ENCODE measurements around the gene GJA4. TPM values are rescaled to one million over a fixed set of nuclear protein-coding genes. Genes with fewer than 3 reads are reported as not detected.

GJA4 gene
- total and polyA plus RNA-seq, 2 donors (not counting 1 experiment from before 2014, with no cell fraction given): not detected

GRCh38 chr1:34842073-34842472 is 49.3 kb downstream of the GJA4 start:
- Mint-ChIP-seq H3K4me3 (no peak overlapping the region), H3K27ac (no peak overlapping the region), H3K4me1 (no peaks in the 10 kb centered on the region), H3K27me3 (no peaks in the 10 kb centered on the region), H3K9me3 (ENCODE audit: insufficient read depth) (no peaks in the 10 kb centered on the region)
- 88% methylated on average over 1 of the region's 3 CpGs for WGBS (ENCODE audit: insufficient coverage)
- H3K4me1 ChIP-seq (ENCODE audit: control insufficient read depth in 2 of 2, insufficient read depth in 2 of 2, low read length in 2 of 2): no peaks in the 10 kb centered on the region
- no peak overlapping the region for H3K4me2 ChIP-seq (replicated peaks; ENCODE audit: low read depth, low read length, poor library complexity, severe bottlenecking)
- no peak overlapping the region for H3K9ac ChIP-seq (ENCODE audit: low read length)
- no peak overlapping the region for H3K27ac ChIP-seq (ENCODE audit: low read length in 2 of 2)
- ATAC-seq (ENCODE audit: low read depth): no peak
- DNase-seq: no peak
- no peak overlapping the region for H3K4me3 ChIP-seq (ENCODE audit: control extremely low read depth in 1 of 5, extremely low read depth in 1 of 5, insufficient read depth in 1 of 5, low read depth in 2 of 5, low read length in 4 of 5)
- H4K20me1 ChIP-seq (ENCODE audit: control insufficient read depth, insufficient read depth, low read length, poor library complexity, severe bottlenecking): peaks cover 19% of the 10 kb centered on the region
- no peak for TF ChIP-seq EZH2 (IDR thresholded peaks at IDR 0.05; ENCODE audit: borderline replicate concordance, insufficient read depth, low read depth, low read length, poor library complexity, severe bottlenecking)
- no peak for TF ChIP-seq CTCF (IDR thresholded peaks at IDR 0.05)
- ChIA-PET POLR2A (no interaction called here), CTCF (no interaction called here)
- no peaks in the 10 kb centered on the region for H3K9me3 ChIP-seq (ENCODE audit: control extremely low read depth in 1 of 3, control insufficient read depth in 2 of 3, insufficient read depth in 1 of 3, low read length in 2 of 3)
- H3K79me2 ChIP-seq (ENCODE audit: control insufficient read depth, insufficient read depth, low read length): peaks cover 19% of the 10 kb centered on the region
- peaks cover 0 to 2% of the 10 kb centered on the region in 2 experiments for H3K36me3 ChIP-seq (replicated peaks in 1 of 2; ENCODE audit: control extremely low read depth in 1 of 2, control insufficient read depth in 1 of 2, extremely low read depth in 1 of 2, insufficient read depth in 2 of 2, low read length in 1 of 2)
- no peak overlapping the region for H2AFZ ChIP-seq (ENCODE audit: insufficient read depth, low read depth, low read length, poor library complexity, severe bottlenecking)
- intact Hi-C loops (cut with micrococcal nuclease): no loop called here
- H3K27me3 ChIP-seq (replicated peaks in 1 of 4; ENCODE audit: control extremely low read depth in 1 of 4, control insufficient read depth in 3 of 4, insufficient read depth in 4 of 4, low read length in 3 of 4): no peaks in the 10 kb centered on the region

- no peak overlapping the region for H3K9ac ChIP-seq (ENCODE audit: low read length)
- no peaks in the 10 kb centered on the region for H3K27me3 ChIP-seq (replicated peaks in 1 of 4; ENCODE audit: control extremely low read depth in 1 of 4, control insufficient read depth in 3 of 4, insufficient read depth in 4 of 4, low read length in 3 of 4)
- no peaks in the 10 kb centered on the region for H3K4me1 Mint-ChIP-seq
- ChIA-PET POLR2A (no interaction called here), CTCF (interaction anchor here (1.6 kb wide), 1 partner anchor 11 kb away, joined by 3 read pairs; no protein-coding TSS in a partner anchor)
- 80% methylated on average over 3 of the region's 4 CpGs for WGBS (ENCODE audit: insufficient coverage)
- no peak for DNase-seq
- TF ChIP-seq EZH2 (IDR thresholded peaks at IDR 0.05; ENCODE audit: borderline replicate concordance, insufficient read depth, low read depth, low read length, poor library complexity, severe bottlenecking) (no peak), CTCF (IDR thresholded peaks at IDR 0.05) (no peak)
- no peak overlapping the region for H3K27ac ChIP-seq (ENCODE audit: low read length in 2 of 2)
- H3K27ac Mint-ChIP-seq: no peak overlapping the region
- H3K27me3 Mint-ChIP-seq: no peaks in the 10 kb centered on the region
- H3K79me2 ChIP-seq (ENCODE audit: control insufficient read depth, insufficient read depth, low read length): peaks cover 28% of the 10 kb centered on the region
- no peaks in the 10 kb centered on the region for H3K9me3 ChIP-seq (ENCODE audit: control extremely low read depth in 1 of 3, control insufficient read depth in 2 of 3, insufficient read depth in 1 of 3, low read length in 2 of 3)
- H3K4me1 ChIP-seq (ENCODE audit: control insufficient read depth in 2 of 2, insufficient read depth in 2 of 2, low read length in 2 of 2): no peaks in the 10 kb centered on the region
- H3K4me3 Mint-ChIP-seq: no peak overlapping the region
- H3K36me3 ChIP-seq (replicated peaks in 1 of 2; ENCODE audit: control extremely low read depth in 1 of 2, control insufficient read depth in 1 of 2, extremely low read depth in 1 of 2, insufficient read depth in 2 of 2, low read length in 1 of 2): peaks cover 0 to 7% of the 10 kb centered on the region in 2 experiments
- H3K4me3 ChIP-seq (ENCODE audit: control extremely low read depth in 1 of 5, extremely low read depth in 1 of 5, insufficient read depth in 1 of 5, low read depth in 2 of 5, low read length in 4 of 5): no peak overlapping the region
- no peak for ATAC-seq (ENCODE audit: low read depth)
- peaks cover 27% of the 10 kb centered on the region for H4K20me1 ChIP-seq (ENCODE audit: control insufficient read depth, insufficient read depth, low read length, poor library complexity, severe bottlenecking)
- H3K9me3 Mint-ChIP-seq (ENCODE audit: insufficient read depth): no peaks in the 10 kb centered on the region
- no peak overlapping the region for H3K4me2 ChIP-seq (replicated peaks; ENCODE audit: low read depth, low read length, poor library complexity, severe bottlenecking)
- intact Hi-C loops (cut with micrococcal nuclease): no loop called here
- no peak overlapping the region for H2AFZ ChIP-seq (ENCODE audit: insufficient read depth, low read depth, low read length, poor library complexity, severe bottlenecking)
These were observed 50.2 kb downstream of the GJA4 start for GRCh38 chr1:34842952-34843371.

Data from B cell (primary cell).